OCI-LY3 (cell line): ENCODE data around the gene WWOX.

Source experiments
- CTCF ChIP-seq: fragments of 200-600, 300-600 bp; sonication (generic); IDR thresholded peaks from 2 replicates; pipeline ENCODE4 v1.5.1; 2014; ENCODE audit warnings: antibody characterized with exemption, low read length, low read depth
- EZH2phosphoT487 ChIP-seq: fragments of 200-600 bp; shearing (Covaris generic); IDR thresholded peaks from 2 replicates; pipeline ENCODE4 v1.6.1; 2018; ENCODE audit warnings: antibody characterized with exemption, mixed run types, low read depth

GRCh38 chr16:79155471-79155870 lies 1056.0 kb downstream of the WWOX start:
- TF ChIP-seq CTCF (no peak), EZH2phosphoT487 (no peak)
